GM12875 (cell line): ENCODE results near the gene BSPRY.

Source experiments
- H3K4me3 ChIP-seq: one replicate; pipeline ENCODE4 v1.5.1; 2011; ENCODE audit warnings: low read depth, low read length, control low read depth
- TF ChIP-seq, protein P1 (sequence below): IDR thresholded peaks from 2 replicates; pipeline ENCODE4 v1.5.1; 2011; ENCODE audit warnings: low read depth, mild to moderate bottlenecking, control low read depth, inconsistent platforms, low read length, moderate library complexity, borderline replicate concordance; ENCODE audit not compliant: insufficient read depth

The BSPRY gene

DNA sequence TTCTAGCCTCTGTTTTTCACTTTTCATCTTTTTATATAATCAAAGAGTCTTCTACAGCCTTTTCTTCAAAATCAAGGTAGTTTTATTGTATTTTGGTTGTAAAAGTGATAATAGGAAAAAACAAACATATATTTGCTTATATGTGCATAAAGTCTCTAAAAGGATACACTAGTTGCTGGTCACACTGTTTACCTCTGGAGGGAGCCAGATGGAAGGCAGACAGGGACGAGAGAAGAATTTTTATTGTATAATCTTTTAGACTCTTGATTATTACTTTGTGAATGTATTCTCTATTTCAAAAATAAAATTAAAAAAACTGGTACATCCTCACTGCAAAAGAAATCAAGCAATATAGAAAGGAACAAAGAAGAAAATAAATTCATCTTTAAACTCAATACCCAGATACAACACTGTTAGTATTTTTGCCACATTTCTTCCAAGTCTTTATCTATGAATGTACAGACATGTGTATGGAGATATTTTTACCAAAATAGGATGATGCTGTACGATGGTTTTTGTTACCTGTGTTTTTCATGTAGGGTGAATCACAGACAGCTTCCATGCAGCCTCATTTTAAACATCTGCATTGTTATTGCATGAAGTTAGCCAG lies 40.0 kb upstream of the BSPRY start:
- TF ChIP-seq, protein P1, sequence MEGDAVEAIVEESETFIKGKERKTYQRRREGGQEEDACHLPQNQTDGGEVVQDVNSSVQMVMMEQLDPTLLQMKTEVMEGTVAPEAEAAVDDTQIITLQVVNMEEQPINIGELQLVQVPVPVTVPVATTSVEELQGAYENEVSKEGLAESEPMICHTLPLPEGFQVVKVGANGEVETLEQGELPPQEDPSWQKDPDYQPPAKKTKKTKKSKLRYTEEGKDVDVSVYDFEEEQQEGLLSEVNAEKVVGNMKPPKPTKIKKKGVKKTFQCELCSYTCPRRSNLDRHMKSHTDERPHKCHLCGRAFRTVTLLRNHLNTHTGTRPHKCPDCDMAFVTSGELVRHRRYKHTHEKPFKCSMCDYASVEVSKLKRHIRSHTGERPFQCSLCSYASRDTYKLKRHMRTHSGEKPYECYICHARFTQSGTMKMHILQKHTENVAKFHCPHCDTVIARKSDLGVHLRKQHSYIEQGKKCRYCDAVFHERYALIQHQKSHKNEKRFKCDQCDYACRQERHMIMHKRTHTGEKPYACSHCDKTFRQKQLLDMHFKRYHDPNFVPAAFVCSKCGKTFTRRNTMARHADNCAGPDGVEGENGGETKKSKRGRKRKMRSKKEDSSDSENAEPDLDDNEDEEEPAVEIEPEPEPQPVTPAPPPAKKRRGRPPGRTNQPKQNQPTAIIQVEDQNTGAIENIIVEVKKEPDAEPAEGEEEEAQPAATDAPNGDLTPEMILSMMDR = peak; percentile 45; the same call in 1 of the 2 replicates
- no peak overlapping the region for H3K4me3 ChIP-seq

DNA sequence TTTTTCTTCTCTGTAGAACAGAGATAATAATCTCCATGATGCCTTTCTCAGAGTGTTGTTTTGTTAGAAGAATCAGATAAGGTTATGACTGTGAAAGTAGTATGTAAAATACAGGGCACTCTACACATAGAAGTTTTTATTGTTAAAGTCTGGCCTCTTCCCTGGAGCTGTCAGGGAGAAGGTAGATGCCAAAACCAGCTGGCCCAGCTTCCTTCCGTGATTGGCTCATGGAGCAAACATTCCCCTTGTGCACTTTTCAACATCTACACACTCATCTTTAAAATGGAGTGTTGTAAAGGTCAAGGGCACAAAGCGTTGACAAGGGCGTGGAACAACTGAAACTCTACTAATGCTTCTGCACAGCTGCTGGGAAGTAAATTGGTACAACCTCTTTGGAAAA lies 38.8 kb upstream of the BSPRY start:
- H3K4me3 ChIP-seq = no peak overlapping the region
- TF ChIP-seq, protein P1 = no peak

DNA sequence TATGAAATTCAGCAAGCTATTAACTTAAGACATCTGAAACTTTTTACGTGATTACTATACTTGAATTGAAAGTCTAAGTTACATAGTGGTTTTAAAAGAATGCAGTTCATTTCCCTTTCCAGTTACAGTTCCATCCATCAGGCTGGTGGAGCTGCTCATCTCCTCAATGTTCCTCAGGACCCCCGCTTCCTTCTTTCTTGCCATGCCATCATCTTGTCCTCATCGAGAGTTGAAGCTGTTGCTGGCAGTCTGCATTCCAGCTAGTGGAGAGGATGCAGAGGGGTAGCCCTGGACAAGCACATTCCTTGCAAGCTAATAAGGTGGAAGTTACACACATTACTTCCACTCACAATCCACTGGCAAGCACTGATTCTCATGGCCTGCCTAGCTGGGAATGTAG lies 37.4 kb upstream of the BSPRY start:
- no peak overlapping the region for H3K4me3 ChIP-seq
- TF ChIP-seq, protein P1 = no peak

DNA sequence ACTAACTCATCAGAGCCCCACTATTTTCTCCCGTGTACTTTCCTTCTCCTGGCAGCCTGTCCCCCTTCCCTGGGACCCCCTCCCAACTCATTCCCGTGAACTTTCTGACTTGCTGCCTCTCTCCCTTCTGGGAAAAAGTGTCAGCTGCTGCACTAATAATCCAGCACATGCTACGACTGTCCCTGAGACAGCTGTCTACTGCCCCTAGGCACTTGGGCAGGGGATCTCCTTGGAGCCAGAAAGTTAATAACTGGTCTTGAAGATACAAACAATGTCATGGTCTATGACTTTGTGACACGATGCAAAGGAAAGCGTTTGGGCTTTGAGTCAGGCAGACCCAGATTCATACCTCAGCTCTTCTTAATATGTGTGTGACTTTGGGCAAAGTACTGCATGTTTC lies 36.1 kb upstream of the BSPRY start:
- no peak overlapping the region for H3K4me3 ChIP-seq
- TF ChIP-seq, protein P1 = no peak

DNA sequence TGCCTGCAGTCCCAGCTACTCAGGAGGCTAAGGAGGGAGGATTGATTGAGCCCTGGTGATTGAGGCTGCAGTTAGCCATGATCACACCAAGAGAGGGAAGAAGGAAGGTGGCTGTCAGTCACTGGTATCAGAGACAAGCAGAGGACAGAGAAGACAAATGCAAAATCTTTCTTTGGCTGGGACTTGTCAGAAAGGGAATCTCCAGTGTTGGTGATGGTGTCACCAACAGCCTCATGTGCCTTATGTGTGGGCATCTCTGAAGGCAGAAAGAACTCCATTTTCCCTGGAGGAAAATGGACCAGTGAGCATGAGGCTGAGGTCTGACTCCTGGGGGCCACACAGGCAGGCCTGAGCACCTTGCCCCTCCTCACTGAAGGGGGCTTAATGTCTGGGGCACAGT lies 34.1 kb upstream of the BSPRY start:
- no peak overlapping the region for H3K4me3 ChIP-seq
- TF ChIP-seq, protein P1 = no peak

DNA sequence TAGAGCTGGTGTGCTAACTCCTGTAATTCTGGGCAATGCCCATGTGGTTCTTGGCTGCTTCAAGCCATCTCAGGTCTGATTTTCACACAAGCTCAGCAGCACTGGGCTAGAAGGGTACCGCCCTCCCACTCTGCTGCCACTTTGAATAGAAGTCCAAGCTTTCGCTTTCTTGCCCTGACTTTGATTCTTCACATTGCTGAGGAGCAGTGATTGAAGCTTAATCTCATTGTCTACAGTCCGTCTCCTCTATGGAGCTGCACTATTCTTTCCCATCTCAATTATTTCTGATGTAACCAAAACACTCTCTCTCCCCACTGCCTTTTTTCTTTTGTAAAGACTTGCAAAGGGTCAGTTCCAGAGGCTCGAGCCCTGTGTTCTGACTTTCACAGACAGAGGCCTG lies 33.3 kb upstream of the BSPRY start:
- TF ChIP-seq, protein P1 = no peak
- no peak overlapping the region for H3K4me3 ChIP-seq

DNA sequence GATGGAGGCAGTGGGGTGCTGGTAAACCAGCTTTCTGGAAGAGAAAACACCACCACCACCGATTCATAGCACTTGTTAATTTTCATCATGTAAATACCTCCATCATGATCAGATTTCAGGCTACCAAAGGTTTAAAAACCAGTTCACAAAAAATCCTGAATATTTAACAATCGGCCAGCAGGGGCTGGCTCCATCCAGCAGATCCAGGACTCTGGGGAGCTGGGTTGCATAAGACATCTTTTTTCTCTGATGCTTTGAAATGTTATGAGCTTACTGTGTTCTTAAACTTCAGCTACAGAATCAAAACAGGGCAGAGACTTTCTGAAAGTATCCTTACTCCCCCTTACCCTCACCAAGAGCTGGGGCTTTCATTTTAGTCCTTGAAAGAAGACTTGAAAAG lies 31.6 kb upstream of the BSPRY start:
- TF ChIP-seq, protein P1 = no peak
- H3K4me3 ChIP-seq = no peak overlapping the region
